Endothelial cell (in vitro differentiated cells): Measurements from ENCODE around the gene CRPPA. TPM values are rescaled to one million over a fixed set of nuclear protein-coding genes. Genes with fewer than 3 reads are reported as not detected.

ENCODE experiments used
- DNase-seq: peaks from one replicate; pipeline ENCODE4 v3.0.0; 2021; ENCODE audit warnings: low spot score
- H3K27ac Mint-ChIP-seq: one replicate; pipeline ENCODE4 v1.8.0; 2021; ENCODE audit warnings: mixed read lengths, inconsistent platforms; ENCODE audit not compliant: unreplicated experiment
- H3K27me3 Mint-ChIP-seq: one replicate; pipeline ENCODE4 v1.8.0; 2021; ENCODE audit warnings: mild to moderate bottlenecking, moderate library complexity, mixed read lengths, inconsistent platforms; ENCODE audit not compliant: unreplicated experiment
- H3K36me3 Mint-ChIP-seq: one replicate; pipeline ENCODE4 v1.8.0; 2021; ENCODE audit warnings: mild to moderate bottlenecking, low read depth, mixed read lengths, inconsistent platforms; ENCODE audit not compliant: unreplicated experiment
- H3K4me1 Mint-ChIP-seq: one replicate; pipeline ENCODE4 v1.8.0; 2021; ENCODE audit warnings: mild to moderate bottlenecking, mixed read lengths, inconsistent platforms; ENCODE audit not compliant: unreplicated experiment
- H3K4me3 Mint-ChIP-seq: one replicate; pipeline ENCODE4 v1.8.0; 2021; ENCODE audit warnings: mild to moderate bottlenecking, mixed read lengths, inconsistent platforms; ENCODE audit not compliant: unreplicated experiment
- H3K9me3 Mint-ChIP-seq: one replicate; pipeline ENCODE4 v1.8.0; 2021; ENCODE audit warnings: mixed read lengths, inconsistent platforms; ENCODE audit not compliant: unreplicated experiment
- total RNA-seq: library from RNA; stranded (reverse); fragmentation: NEBNext Ultra II Directional; extraction: Animal tissue kit (Norgen Biotek cat#: 25700); gene quantifications from one replicate; pipeline ENCODE4 v1.2.1, GENCODE V29; 2021; ENCODE audit not compliant: unreplicated experiment
- TF ChIP-seq, protein P1 (sequence below): fragments of 200-600 bp; sonication (generic); IDR thresholded peaks from one replicate; pipeline ENCODE4 v1.5.0; 2021; ENCODE audit warnings: antibody characterized with exemption; ENCODE audit not compliant: unreplicated experiment

The CRPPA gene
- total RNA-seq, 1 donor from 2014 or later, result 3.2 TPM

DNA sequence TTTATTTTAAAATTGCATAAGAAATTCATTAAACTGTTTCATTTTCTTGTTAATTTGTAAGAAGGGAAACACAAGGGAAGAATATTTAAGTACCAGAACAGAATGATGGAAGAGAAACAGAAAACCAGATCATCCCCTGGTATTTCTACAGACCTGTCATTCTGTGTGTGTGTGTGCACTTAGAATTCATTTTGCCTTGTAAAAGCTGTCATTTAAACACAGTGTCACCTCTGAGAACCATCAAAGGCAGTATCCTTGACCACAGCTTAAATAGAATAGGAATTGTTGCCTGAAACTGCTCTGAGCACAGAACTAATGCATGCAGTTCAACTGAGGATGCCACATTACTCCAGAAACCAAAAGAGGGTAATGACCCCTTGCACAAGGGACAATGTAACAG lies 6.8 kb upstream of the CRPPA start:
- Mint-ChIP-seq H3K4me3 (no peak overlapping the region), H3K36me3 (no peaks in the 10 kb centered on the region), H3K4me1 (no peaks in the 10 kb centered on the region), H3K27ac (no peak overlapping the region), H3K27me3 (no peaks in the 10 kb centered on the region), H3K9me3 (no peaks in the 10 kb centered on the region)
- no peak for DNase-seq
- TF ChIP-seq, protein P1, sequence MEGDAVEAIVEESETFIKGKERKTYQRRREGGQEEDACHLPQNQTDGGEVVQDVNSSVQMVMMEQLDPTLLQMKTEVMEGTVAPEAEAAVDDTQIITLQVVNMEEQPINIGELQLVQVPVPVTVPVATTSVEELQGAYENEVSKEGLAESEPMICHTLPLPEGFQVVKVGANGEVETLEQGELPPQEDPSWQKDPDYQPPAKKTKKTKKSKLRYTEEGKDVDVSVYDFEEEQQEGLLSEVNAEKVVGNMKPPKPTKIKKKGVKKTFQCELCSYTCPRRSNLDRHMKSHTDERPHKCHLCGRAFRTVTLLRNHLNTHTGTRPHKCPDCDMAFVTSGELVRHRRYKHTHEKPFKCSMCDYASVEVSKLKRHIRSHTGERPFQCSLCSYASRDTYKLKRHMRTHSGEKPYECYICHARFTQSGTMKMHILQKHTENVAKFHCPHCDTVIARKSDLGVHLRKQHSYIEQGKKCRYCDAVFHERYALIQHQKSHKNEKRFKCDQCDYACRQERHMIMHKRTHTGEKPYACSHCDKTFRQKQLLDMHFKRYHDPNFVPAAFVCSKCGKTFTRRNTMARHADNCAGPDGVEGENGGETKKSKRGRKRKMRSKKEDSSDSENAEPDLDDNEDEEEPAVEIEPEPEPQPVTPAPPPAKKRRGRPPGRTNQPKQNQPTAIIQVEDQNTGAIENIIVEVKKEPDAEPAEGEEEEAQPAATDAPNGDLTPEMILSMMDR, result no peak

DNA sequence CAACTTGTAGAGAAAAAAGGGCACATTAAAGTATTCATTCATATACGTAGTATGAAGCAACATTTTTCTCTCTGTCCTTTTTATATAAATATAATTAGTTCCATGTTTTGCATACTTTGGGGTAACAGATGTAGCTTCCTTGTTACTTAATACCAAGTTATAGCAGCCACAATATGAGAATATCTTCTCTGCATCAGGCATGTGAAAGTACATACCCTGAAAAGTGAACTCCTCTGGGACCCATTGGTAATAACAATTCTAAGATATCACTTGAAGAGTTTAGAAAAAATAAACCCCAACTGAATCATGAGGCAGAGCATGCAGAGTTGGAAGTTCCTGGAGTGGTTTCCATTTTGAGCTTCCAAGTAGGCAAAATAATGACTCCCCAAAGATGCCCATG lies 2.4 kb upstream of the CRPPA start:
- TF ChIP-seq, protein P1, result no peak
- Mint-ChIP-seq H3K4me3 (no peak overlapping the region), H3K27ac (no peak overlapping the region), H3K27me3 (no peaks in the 10 kb centered on the region), H3K9me3 (no peaks in the 10 kb centered on the region), H3K4me1 (peaks cover 6% of the 10 kb centered on the region), H3K36me3 (no peaks in the 10 kb centered on the region)
- no peak for DNase-seq

DNA sequence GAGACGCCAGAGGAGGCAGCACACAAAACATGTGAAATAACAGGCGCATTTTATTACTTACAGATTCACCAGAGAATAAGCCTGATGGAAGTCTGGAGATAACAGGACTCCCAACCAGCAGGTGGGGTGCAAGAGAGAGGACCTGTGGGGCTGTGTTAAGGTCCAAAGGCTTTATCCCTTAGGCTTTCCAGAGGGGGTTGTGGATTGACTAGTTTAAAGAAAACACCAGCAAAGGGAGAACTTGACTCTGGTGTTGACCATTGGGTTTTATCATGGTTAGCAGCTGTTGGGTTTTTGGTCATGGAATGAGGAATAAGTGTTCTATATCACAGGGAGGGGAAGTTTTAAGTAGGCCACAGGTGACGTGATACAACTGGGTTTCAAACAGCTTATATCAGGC lies 1.6 kb upstream of the CRPPA start:
- H3K9me3 Mint-ChIP-seq, result no peaks in the 10 kb centered on the region
- TF ChIP-seq, protein P1, result no peak
- DNase-seq, result no peak
- no peaks in the 10 kb centered on the region for H3K36me3 Mint-ChIP-seq
- peaks cover 6% of the 10 kb centered on the region for H3K4me1 Mint-ChIP-seq
- no peak overlapping the region for H3K4me3 Mint-ChIP-seq
- no peaks in the 10 kb centered on the region for H3K27me3 Mint-ChIP-seq
- H3K27ac Mint-ChIP-seq, result no peak overlapping the region

DNA sequence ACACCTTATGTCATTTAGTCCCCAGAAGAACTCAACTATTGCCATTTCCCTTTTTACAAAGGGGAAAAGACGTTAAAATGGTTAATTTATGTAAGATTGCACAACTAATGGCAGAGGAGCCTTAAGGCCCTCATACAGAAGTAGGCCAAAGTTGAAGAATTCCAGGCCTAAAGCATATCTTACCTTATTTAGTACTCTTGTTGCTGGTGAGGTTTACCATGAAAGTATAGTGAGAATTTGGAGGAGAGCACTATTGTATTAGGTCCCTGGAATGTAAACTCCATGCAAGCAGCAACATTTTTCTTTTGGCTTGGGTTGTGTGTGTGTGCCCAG lies 731 bp upstream of the CRPPA start:
- H3K4me3 Mint-ChIP-seq, result peak overlapping the region; percentile 74
- no peaks in the 10 kb centered on the region for H3K27me3 Mint-ChIP-seq
- no peaks in the 10 kb centered on the region for H3K9me3 Mint-ChIP-seq
- no peak for DNase-seq
- TF ChIP-seq, protein P1, result no peak
- peaks cover 6% of the 10 kb centered on the region for H3K4me1 Mint-ChIP-seq
- no peak overlapping the region for H3K27ac Mint-ChIP-seq
- no peaks in the 10 kb centered on the region for H3K36me3 Mint-ChIP-seq

DNA sequence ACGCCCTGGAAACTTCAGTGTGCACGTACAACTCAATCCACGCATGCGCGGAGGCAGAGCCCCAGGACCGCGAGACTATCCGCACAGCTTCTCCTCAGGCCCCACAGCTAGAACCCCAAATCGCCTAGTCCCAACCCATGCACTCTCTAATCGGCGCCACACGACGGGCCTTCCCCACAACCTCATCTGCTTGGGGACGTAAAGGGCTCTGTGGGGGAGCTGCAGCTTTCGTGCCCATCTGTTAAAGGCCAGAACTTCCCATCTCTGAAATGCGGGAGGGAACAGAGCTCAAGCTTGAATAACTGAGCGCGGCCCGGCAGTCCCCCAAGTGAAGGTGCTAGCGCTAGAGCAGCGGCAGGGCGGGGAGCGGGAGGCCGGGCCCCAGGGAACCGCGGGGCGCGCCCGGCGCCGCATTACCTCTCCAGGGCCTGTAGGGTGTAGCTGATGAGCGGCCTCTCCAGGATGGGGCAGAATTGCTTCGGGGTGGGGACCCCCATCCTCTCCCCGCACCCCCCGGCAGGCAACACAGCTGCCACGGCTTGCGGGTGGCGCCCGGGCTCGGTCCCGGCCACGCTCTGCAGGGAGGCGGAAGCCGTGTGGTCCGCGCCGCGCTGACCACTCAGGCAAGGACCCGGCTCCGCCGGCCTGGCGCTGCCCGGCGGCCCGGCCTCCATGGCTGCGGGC lies 547 bp downstream of the CRPPA start:
- peak; percentile 75 for DNase-seq
- Mint-ChIP-seq H3K4me3 (peak overlapping the region; percentile 90), H3K27me3 (no peaks in the 10 kb centered on the region), H3K27ac (peak overlapping the region; percentile 85), H3K36me3 (no peaks in the 10 kb centered on the region), H3K9me3 (no peaks in the 10 kb centered on the region), H3K4me1 (peaks cover 6% of the 10 kb centered on the region)
- TF ChIP-seq, protein P1, result no peak
